NOMO-1 (cell line): ENCODE results near the gene NAALADL2.
"Not testable (repeated sequence)": the region's sequence is repeated elsewhere in the genome, so short reads cannot be mapped to it uniquely, and the experiment has no call there.

Experiments used
- DNase-seq, 2 experiments: peaks; one replicate each; lab custom pipeline; 2025; ENCODE audit not compliant: unreplicated experiment in 2 of 2; lab: John Stamatoyannopoulos, UW

The NAALADL2 gene

DNA sequence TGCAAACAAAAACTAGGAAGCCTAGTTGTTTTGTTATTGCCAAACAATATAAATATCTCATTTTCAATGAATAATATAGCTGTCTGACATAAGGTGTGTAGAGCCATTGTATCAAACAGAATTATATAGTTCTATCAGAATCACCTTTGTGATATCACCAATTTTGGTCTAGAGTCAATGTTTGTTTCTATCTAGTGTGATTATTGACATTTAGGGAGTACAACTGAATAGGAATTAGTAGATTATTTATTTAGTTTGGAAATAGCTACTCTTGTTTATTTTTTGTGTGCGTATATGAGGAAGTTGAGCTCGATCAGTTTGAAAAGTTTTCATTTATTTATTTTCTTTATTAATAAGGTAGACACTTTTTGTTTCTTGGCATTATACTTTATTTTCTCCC, 389.7 kb downstream of the NAALADL2 start:
- DNase-seq = no peak

DNA sequence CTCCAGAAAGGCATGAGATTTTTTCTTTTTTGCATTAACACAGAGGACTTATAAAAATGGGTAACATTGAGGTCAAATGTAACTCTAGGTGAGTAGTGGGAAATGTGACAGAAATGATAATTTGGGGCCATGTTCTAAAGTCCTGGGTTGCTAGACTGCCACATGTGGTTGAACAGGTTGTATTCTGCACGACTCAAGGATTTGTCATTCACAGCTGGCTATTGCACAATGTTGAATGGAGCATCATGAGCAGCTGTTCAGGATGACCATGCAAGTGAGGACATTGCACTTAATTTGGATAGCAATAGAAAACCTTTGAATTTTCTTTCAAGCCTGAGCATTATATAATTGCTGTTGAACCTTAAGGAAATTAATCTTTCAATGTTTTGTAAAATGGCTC, 396.6 kb downstream of the NAALADL2 start:
- DNase-seq = no peak

DNA sequence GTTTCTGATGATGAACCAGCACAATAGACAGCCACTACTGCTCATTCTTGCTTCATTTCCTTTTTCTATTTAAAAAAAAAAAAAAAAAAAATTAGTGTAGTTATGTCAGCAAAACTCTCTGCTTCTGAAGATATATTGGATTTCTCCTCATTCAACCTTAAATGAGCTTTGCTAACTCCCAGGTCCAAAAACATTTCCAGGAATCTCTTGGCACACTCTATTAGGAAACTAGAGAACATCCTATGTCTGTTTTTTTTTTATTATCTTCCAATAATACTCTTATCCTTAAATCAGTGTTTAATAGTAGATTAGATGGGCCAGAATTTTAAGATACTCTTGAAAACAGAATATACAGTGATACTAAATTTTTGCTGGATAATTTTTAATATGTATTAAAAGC, 398.0 kb downstream of the NAALADL2 start:
- DNase-seq = no peak

DNA sequence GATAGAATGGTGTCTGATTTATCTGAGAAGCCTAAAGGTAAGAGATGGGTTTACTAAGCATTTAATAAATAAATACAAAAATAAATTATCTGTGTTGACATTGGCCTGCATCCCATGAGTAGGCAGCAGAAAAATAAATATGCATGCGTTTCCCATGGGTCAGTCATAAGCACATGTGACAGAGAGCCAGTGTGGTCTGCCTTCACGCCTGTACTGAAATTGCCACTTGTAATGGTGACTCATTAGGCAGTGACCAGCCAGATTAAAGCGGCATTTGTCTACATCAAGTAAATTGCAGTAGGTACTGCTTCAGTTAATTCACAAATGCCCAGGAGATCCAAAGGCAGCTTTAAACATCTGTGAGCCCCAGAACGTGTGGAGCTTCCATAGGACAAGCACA, 399.6 kb downstream of the NAALADL2 start:
- no peak for DNase-seq

DNA sequence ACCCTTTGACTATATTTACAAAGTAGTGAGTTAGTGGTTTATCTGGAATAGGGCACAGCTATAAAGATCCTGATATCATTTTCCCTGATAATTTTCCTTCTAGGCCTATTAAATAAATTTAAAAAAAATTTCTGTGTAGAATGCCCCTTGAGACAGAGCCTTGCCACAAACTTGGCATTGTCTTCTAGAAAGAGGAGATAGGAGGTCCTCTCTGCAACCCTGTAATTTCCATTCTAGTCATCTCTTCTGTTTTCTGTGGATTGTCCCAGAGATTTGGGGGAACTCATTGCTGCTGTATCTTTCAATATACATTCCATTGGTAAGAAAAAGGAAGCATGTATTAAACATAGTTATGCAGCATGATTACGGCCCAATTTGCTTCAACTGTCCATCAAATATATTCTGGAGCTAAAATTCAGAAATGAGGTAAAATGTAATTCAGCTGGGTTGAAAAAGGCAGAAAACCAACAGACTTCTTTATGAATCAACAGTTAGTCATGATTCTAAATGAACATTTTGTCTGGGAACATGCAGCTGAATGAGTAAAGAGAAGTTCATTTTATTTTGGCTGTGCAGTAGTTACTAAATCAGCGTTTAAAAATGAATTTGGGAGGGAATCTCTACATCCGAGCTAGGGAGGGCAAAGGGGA, 401.1 kb downstream of the NAALADL2 start:
- no peak for DNase-seq

DNA sequence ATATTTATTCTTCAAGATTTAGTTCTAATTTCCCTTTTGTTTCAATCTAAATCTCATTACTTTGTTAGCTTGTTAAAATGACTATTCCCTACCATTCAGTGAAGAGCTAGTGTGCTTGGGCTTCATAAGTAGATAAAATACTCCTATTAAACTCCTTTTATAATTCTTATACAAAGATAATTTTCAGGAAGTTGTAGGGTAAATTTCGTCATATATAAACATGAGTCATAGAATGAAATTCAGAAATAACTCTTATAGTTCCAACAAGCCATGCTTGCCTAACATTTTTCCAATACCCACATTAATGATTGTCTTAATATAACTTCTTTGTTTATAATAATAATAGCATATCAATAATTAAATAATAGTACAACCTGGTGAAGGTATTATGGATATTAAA, 407.3 kb downstream of the NAALADL2 start:
- no peak for DNase-seq

DNA sequence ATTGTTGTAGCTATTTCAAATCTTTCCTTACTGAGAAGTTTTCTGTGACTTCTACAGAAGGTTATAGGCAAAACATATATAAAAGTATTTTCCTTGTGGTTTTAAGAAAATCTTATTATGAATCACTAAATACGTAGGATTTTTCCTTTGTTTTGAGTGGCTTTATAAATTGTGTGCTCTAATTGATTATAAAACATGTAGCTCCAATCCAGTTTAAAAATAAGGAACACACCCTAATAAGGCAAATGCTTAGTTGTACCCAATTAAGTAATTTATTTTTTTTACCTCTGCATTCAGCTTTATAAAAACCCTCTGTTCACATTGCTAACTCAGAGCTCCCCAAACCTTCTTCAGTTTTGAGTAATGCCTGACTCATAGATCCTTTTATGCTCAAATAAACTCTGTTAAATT, 408.0 kb downstream of the NAALADL2 start:
- DNase-seq = no peak

DNA sequence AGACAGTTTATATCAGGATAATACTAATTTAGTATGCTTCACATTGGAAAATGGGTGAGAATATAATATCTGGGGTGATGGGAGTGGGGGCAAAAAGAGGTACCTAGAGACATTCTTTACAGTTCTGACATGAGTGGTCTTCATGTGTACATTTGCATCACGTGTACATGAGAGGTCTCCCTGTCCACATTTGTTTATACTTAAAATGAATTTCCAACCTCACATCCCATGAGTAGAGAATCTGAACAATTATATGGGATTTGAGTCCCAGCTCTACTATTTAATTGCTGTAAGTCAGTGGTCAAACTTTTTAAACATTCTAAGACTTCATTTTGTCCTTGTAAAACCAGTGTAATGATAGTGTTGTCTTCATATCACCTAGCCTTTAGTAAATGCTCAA, 408.4 kb downstream of the NAALADL2 start:
- no peak for DNase-seq

DNA sequence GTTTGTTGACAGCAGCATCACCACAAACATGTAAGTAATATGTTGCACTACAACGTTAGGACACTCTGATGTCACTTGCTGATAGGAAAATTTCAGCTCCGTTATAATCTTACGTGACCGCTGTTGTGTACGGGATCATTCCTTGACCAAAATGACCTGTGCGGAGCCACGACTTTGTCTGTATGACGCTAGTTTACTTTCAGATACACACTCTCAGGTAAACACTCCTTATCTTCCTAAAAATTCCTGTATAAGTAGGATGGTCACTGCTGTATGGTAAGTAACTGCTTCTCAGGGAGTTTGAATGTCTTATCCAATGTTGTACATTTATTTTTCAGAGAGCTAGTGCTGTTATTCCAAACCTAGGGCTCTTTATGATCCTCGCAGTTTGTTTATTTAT, 410.3 kb downstream of the NAALADL2 start:
- DNase-seq = no peak

DNA sequence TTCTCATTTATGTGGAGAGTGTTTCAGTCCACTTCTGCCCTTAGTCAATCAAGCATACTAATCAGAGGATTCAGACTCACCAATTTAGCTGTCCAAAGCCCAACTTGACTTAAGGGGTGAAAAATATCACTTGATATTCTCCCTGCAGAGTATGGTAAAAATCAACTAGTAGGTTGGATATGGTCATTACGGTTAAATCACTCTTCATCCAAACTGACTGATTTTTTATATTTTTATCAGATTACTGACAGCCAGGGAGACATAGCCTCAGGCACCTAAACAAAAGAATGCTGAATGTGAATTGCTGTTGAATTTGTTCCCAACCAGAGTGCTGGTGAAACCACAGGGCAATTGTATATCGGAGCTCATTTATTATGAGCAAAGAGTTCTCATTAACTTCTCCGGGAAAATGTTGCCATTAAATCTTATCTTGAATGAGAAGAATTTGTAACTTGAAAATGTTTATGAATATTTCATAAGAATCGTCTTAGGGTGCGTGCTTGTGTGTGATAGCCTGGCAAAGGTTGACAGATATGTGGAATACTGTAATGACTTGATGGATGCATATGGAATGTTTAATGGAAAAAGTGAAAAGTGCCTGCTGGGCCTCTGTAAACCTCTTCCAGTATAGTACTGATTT, 411.2 kb downstream of the NAALADL2 start:
- DNase-seq = no peak

DNA sequence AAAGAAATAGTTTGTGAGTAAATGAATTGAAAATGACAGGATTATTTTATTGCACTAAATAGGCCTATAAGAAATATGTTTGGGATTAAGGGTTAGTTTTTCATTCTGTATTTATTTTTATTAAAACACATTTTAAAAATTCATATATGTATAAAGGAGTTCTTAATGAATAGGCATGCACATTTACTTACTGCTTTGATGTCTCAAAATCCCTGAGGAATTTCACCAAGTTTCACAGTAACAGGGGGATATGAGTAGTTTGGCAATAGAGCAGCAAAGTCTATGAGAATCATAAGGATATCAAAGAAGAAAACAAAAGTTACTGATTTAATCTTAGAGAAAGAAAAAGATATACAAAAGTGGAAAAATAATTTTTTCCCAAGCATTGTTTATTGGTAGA, 411.7 kb downstream of the NAALADL2 start:
- DNase-seq = no peak

DNA sequence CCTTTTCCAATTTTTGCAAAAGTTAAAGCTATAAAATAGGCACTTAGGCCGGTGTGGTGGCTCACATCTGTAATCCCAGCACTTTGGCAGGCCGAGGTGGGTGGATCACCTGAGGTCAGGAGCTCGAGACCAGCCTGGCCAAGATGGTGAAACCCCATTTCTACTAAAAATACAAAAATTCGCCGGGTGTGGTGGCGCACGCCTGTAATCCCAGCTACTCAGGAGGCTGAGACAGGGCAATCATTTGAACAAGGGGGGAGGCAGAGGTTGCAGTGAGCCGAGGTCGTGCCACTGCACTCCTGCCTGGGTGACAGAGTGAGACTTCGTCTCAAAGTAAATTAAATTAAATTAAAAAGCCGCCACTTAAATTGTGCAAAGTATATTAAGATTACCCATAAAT, 412.3 kb downstream of the NAALADL2 start:
- DNase-seq = not testable (repeated sequence)

DNA sequence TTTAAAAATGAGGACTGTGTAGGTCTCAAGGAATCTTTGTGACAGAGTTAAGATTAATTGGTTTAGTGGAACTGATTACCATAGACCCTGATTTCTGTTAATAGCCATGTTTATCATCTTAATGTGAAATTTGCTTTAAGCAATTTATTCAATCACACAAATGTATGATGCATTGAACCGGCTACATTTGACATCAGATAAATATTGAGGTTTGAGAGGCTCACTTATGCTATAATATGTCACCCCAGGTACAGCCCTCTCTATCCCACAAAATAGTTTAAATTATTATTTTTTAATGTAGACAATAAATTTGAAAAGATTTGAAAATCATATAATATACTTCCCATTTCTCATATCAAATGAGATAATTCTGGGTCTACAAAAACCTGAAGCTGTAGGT, 413.3 kb downstream of the NAALADL2 start:
- DNase-seq = no peak

DNA sequence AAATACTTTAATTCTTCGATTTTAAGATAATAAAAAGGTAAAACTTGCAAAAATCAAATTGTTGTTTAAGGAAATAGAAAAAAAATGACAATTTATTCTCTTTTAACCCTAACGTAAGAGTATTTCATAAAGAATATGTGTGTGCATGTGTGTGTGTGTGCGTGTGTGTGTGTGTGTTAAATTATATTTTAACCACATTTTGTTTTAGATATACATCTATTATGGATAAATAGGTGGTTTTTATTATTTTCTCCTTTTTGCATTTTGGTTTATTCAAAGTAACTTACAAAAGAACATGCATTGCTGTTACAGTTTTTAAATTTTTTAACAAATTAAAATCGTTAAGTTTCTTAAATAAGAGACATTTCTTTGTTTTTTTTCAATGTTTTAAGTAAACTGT, 414.4 kb downstream of the NAALADL2 start:
- no peak for DNase-seq

DNA sequence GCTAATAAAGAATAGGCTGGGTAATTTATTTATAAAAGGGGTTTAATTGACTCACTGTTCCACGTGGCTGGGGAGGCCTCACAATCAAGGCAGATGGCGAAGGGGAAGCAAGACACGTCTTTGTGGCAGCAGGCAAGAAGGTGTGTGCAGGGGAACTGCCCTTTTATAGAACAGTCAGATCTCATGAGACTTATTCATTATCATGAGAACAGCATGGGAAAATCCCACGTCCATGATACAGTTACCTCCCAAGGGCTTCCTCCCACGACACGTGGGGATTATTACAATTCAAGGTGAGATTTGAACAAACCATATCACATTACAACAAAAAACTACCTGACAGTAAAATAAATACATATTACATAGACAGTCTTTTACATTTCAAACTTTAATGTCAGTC, 414.9 kb downstream of the NAALADL2 start:
- no peak for DNase-seq

DNA sequence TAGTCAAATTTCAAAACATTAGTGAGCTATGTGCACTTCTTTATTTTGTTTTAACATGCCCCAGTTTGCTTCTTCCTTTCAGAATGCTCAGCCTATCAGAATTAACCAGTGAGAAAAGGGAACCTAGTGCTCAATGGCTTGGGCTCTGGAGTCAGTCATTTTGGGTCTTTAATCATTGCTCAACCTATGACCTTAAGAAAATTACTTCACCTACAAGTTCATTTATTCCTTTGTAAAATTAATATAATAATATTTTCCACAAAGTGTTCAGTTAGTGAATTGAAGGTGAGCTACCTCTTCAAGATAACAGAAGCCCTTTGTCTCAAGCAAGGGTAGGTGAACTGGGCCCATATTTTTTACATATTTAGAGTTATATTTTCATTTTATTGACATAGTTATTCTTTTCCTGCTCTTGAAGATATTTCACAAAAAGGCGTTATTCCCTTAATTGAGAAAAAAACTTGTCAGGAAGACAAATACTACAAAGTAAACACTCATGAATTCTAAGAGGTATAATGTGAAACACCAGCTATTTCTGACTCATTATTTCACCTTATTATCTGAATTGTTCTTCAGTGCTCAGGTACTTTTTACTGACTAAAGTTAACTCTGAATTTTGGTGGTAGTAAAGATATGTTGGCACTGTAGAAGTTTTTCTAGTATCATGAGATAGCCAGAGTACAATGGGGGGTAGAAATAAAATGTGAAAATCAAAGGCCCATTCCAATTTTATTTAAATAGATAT, 415.5 kb downstream of the NAALADL2 start:
- no peak for DNase-seq

DNA sequence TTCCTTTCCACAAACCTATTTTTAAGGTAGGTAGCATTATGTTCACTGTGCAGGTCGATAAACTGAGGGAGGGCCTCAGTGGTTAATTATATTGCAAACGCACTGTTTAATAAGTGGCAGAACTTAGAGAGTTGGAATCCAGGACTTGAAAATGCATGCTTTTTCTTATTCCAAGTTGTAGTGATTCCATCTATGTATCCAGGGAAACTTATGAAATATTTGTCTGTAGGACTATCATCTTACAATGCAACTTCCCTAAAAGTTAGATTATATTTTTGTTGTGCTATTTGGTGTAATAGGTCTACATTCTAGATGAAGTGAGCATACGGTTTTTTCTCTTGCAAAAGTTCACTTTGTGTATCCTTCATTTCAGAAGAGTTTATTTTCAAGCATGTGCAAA, 419.5 kb downstream of the NAALADL2 start:
- DNase-seq = no peak

DNA sequence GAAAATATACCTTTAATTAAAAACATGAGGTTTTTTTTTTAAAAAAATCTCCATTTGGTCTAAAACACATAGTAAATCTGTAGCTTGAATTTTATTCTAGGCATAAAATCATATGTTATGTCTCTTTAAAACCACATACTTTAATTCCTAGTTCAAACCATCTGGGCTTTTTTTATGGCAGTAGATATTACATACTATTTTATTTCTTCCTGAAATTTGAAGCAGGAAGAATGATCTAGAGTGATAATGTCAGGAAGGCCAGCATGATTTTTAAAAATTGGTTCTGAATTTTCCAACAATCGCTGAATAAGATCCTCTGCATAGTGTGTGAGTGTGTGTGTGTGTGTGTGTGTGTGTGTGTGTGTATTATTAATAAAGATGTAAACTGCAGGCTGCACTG, 420.3 kb downstream of the NAALADL2 start:
- DNase-seq = no peak

DNA sequence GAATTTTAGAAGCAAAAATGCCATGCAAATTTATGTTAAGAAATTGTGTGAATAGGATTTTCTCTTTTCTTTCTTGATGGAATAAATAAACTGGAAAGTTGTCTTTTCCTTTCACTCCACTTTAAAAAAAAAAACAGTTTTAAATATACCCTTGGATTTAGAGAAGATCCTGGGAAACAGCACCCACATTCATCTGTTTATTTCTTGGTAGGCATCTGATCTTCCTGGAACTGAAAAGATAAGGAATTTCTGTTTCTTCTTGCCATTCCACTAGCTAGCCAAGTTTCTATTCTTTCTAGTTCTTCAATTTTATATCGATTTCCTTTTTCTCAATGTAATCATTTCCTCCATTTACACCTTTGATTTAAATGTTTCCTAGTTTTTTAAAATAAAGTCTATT, 420.8 kb downstream of the NAALADL2 start:
- no peak for DNase-seq

DNA sequence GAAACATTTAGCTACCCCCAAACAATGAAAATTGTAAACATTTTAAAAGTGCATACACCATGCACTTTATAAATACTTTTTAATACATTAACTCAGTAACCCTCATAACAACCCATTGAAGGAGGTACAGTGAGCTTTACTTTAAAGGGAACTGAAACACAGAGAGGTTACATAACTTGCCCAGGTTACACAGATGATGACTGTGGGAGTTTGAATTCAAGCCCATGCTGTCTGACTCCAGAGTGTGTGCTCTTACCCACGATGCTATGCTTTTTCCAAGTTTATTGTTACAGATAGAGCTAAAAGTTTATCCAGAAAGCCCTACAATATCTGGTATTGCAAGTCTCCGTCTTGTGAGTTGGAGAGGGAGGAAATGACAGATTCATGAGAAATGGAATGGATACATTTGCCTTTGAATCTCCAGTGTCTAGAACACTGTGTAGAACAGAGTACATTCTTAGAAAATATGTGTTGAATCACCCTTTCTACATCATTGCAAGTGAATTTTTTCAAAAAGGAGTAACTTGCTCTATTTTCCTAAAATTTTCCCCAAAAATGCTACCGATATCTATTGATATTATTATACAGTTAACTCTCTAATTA, 428.3 kb downstream of the NAALADL2 start:
- peak in 1 of 2 experiments; percentile 16 for DNase-seq

DNA sequence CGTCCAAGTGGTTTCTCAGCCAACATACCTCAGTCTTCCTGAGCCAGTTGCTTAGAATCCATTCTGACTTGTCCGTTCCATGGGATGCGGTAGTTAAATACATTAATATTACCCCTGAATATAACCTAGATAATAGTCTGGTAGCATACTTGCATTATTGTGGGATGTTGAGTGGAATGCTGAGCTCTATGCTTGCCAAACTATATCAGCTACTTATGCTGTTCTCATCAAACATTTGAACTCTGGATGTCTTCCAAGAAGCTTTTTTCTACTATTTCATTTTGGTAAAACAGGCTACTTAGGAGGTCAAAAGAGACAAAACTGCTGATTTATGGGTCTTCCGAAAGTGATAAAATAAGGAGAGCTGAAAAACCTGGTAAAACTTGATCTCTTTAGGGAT, 429.5 kb downstream of the NAALADL2 start:
- no peak for DNase-seq

DNA sequence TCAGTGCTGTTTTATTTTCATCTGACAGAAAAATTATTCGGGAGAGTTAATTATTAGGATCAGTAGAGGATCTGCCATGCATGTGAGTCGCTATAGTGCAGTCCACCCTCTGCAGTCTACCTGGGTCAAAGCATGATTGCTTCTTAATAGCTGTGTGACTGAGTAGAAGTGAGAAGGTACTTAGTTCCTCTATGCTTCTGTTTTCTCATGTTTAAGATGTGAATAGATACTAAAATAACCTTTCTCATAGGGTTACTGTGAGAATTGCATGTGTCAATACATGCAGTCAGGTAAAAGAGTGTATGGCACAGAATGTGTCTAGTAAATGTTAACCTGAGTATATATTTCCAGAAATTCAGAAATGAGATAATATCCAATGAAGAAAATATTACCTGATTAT, 435.7 kb downstream of the NAALADL2 start:
- no peak for DNase-seq
